HG02852 (cell line): ENCODE measurements around the gene TBC1D16.
"Not testable (repeated sequence)": the region's sequence is repeated elsewhere in the genome, so short reads cannot be mapped to it uniquely, and the experiment has no call there.

ENCODE experiments used
- ATAC-seq: cut with Tn5 transposase; IDR thresholded peaks from one replicate; pipeline ENCODE4 v1.9.1; 2021; ENCODE audit warnings: mild to moderate bottlenecking, moderate library complexity; ENCODE audit not compliant: unreplicated experiment

The TBC1D16 gene

GRCh38 chr17:79897243-79898063 is 138.2 kb downstream of the TBC1D16 start:
- ATAC-seq: no peak

GRCh38 chr17:79893457-79893856 is 142.2 kb downstream of the TBC1D16 start:
- not testable (repeated sequence) for ATAC-seq

GRCh38 chr17:79892457-79893241 is 143.0 kb downstream of the TBC1D16 start:
- ATAC-seq: no peak

DNA sequence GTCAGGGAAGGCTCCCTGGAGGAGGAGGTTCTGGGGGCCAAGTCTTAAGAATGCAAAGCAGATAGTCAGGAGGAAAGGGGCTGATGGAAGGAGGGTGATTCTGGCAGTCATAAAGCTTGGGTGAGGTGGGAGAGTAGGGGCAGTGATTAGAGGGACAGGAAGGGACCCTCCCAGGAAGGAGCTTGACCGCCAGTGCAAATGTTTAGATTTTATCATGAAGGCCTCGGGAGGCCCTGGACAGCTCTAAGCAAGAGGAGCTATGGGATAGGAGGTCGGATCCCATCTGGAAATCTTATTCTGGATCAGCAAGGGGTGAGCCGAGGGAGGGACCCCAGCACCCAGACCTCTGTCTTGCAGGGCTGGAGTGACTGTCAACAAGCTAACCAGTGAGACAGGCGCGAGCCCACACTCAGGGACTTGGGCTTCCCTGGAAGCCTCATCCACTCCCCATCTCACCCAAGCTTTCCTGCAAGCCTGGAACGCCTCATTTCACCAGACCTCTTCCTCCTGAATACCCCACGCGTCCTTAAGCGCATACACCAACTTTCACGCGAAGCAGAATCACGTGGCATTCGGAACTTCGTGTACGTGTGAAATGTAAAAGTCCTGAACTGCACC is 144.4 kb downstream of the TBC1D16 start:
- ATAC-seq: no peak

- ATAC-seq: no peak
Observed at GRCh38 chr17:79890706-79891105, 145.0 kb downstream of the TBC1D16 start.

DNA sequence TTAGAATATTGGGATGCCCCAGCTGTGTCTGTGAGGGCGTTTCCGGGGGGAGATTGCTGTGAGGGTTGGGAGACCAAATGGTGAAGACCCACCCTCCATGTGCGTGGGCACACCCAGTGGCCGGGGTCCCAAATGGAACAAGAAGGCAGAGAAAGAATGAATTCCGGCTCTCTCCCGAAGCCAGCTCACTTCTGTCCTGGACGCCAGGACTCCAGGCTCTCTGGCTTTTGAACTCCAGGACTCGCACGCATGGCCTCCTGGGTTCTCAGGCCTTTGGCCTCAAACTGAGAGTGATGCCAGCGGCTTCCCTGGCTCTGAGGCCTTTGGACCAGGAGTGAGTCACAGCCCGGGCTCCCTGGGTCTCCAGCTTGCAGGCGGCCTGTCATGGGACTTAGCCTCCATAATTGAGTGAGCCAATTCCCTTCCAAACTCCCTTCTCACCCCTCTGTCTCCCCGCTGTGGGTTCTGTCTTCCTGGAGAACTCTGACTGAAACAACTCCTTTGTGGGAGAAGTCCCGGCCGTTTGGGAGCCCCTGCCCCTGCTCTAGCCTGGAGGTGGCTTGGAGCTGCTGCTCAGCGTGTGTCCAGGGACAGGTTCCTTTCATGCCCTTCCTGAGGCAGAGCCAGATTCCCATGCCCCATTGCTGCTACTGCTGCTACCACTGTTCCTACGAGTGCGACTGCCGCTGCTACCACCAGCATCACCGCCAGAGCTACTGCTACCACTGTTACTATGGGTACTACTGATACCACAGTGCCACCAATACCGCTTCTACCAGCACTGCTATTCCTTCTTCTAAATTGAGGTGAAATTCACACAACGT is 146.6 kb downstream of the TBC1D16 start:
- no peak for ATAC-seq

- no peak for ATAC-seq
Observed at GRCh38 chr17:79888009-79888540, 147.6 kb downstream of the TBC1D16 start.

GRCh38 chr17:79887451-79887991 is 148.2 kb downstream of the TBC1D16 start:
- ATAC-seq: no peak

DNA sequence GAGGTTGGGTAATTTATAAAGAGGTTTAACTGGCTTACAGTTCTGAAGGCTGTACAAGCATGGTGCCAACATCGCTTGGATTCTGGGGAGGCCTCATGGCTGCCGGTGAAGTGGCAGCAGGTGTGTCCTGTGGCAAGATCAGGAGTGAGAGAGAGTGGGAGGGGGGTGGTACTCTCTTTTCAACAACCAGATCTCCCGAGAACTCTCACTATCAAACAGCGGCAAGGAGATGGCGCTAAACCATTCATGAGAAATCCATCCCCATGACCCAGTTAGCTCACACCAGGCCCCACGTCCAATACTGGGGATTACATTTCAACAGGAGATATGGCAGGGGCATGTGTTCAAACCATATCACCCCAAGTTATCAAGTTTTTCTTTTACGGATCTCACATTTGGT is 152.5 kb downstream of the TBC1D16 start:
- ATAC-seq: no peak
